H1 (cell line): ENCODE data around the gene REPS1. TPM values are rescaled to one million over a fixed set of nuclear protein-coding genes. Genes with fewer than 3 reads are reported as not detected.

Source experiments
- ATF2 ChIP-seq: IDR thresholded peaks from 2 replicates; pipeline ENCODE4 v1.6.1; 2012; ENCODE audit warnings: low read length, inconsistent platforms
- E2F6 ChIP-seq: IDR thresholded peaks from 2 replicates; pipeline ENCODE4 v1.6.1; 2012; ENCODE audit warnings: inconsistent platforms
- HDAC6 ChIP-seq: IDR thresholded peaks from one replicate; pipeline ENCODE4 v1.7.1; 2012; ENCODE audit warnings: low read depth, mild to moderate bottlenecking, inconsistent platforms, low read length, moderate library complexity
- JUND ChIP-seq: IDR thresholded peaks from 2 replicates; pipeline ENCODE4 v1.6.1; 2011; ENCODE audit warnings: mild to moderate bottlenecking, improper control_type of control experiment, low read length
- POLR2A ChIP-seq, 2 experiments: IDR thresholded peaks; 1 replicate in 1 of 2; 2 replicates in 1 of 2; pipeline ENCODE4 v1.6.1; 2011; ENCODE audit warnings: low read depth in 2 of 2, low read length in 2 of 2, mild to moderate bottlenecking in 2 of 2; ENCODE audit errors: control extremely low read depth in 1 of 2
- POU5F1 ChIP-seq: IDR thresholded peaks from 2 replicates; pipeline ENCODE4 v1.6.1; 2011; ENCODE audit warnings: low read depth, mild to moderate bottlenecking, low read length, moderate library complexity
- SP1 ChIP-seq: IDR thresholded peaks from 2 replicates; pipeline ENCODE4 v1.6.1; 2011; ENCODE audit warnings: low read depth, low read length
- SRF ChIP-seq: IDR thresholded peaks from 2 replicates; pipeline ENCODE4 v1.6.1; 2011; ENCODE audit warnings: mild to moderate bottlenecking, low read depth, low read length, moderate library complexity
- USF2 ChIP-seq: IDR thresholded peaks from 2 replicates; pipeline ENCODE4 v1.6.1; 2011; ENCODE audit warnings: low read length, improper control_type of control experiment
- polyA plus RNA-seq, 7 experiments: library from polyadenylated mRNA; depleted of rRNA in 3 of 7; stranded (reverse) in 5 of 7; unstranded in 2 of 7; fragments of >200 nt in 5 of 7; fragments of 200-250 nt in 2 of 7; gene quantifications; 1 replicate in 5 of 7; 2 replicates in 1 of 7; 4 replicates in 1 of 7; pipeline versions ENCODE4 v1.2.1 to v1.2.3, GENCODE V29; 2011 to 2013; ENCODE audit warnings: missing spikeins in 2 of 7, mixed read lengths in 2 of 7
- total RNA-seq: library from RNA; stranded (reverse); fragmentation: NEBNext Ultra II Directional; extraction: Animal tissue kit (Norgen Biotek cat#: 25700); gene quantifications from 2 replicates; pipeline ENCODE4 v1.2.1, GENCODE V29; 2021

Gene REPS1
- total and polyA plus RNA-seq, 2 of the 8 experiments (the other 6 are each of a cell fraction or from before 2014, with no cell fraction given) = 52.1 to 68.9 TPM

- TF ChIP-seq JUND = no peak
- peak; percentile 13; the same call in 1 of the 2 replicates for TF ChIP-seq E2F6
- TF ChIP-seq HDAC6 = no peak
- TF ChIP-seq POU5F1 = no peak
- TF ChIP-seq ATF2 = no peak; the same call in 1 of the 2 replicates
- no peak for TF ChIP-seq SRF
- peak; percentile 23 to 71 for TF ChIP-seq POLR2A (IDR thresholded peaks at IDR 0.05; ENCODE audit: control extremely low read depth in 1 of 2, low read depth in 2 of 2, low read length in 2 of 2)
- TF ChIP-seq SP1 = no peak
- no peak for TF ChIP-seq USF2
These were observed at the start of gene REPS1 (continued) for GRCh38 chr6:138987643-138988468.
